ENCODE data around the gene PSME1.

The PSME1 gene

DNA sequence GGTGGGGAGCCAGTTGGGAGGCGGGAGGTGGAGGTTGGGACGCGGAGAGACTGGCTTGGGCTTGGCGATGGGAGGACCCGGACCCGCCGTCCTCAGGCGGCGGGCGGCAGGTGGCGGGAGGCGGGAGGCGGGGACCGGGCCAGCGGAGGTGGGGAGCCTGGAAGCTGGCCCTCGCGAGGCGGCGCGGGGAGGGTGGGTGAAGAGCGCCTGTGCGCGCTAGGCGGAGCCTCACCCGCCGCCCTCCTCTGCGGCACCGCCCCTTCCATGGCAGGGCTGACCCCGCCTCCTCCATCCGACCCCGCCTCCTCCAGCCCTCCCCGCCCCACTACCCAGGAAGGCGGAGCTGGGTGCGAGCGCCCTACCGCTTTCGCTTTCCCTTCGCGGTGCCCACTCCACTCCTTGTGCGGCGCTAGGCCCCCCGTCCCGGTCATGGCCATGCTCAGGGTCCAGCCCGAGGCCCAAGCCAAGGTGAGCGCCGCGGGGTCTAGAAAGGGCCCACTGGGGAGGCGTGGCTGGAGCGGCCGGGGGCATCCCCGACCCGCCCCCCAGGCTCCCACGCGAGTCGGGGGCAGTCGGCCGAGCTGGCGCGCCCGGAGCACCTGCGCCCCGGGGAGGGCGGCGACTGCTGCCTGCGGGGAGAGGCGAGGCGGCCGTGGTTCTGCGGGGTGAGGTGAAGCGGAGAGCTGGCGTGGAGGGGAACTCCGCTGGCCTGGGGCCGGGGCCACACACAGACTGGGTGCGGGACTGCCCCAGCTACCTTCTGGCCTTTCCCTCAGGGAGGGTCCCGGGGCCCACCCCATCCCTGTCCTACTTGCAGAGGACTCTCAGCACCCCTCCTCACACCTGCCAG is at the start of gene PSME1:
Gene PSME1, plus strand, starts transcription at position 361 of the 850 bp plus-strand sequence. Its CDS starts 69 bp downstream, at position 430.
- no peak for DNase-seq (ENCODE audit: low read depth)

DNA sequence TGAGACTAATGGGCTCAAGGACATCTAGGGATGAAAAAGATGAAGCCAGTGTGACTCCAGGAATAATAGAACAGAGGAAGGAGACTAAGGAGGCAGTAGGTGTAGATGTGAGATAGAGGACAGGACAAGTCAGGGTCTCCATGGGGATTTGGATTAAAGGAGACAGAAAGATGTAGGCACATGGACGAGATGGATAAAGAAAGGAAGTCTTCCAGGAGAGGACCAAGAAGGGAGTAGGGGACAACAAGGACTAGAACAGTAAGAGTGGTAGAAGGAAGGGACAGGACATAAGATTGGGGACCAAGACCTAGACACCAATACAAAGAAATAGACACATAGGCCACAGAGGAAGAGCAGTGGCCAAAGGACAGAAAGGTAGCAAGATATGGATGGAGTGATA is 49.0 kb upstream of the PSME1 start:
- no peak for DNase-seq (ENCODE audit: low read depth)

DNA sequence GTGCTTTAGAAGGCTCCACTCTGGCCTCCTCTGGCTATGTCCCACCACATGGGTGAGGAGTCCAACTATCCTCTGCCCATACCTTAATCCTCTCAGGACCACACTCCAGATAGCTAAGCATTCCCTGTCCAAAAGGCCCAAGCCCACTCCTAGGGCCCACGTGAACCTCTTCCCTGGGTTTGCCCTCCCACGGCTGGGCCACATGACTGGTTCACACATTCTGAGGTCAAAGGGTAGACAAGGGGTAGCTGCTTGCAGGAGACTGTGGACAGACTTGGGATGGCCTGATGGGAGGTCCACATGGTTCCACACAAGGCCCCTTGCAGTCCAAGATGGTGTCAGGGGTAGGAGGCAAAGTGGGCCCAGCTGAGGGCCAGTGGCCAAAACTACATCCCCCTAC is 47.9 kb upstream of the PSME1 start:
- no peak for DNase-seq (ENCODE audit: low read depth)

DNA sequence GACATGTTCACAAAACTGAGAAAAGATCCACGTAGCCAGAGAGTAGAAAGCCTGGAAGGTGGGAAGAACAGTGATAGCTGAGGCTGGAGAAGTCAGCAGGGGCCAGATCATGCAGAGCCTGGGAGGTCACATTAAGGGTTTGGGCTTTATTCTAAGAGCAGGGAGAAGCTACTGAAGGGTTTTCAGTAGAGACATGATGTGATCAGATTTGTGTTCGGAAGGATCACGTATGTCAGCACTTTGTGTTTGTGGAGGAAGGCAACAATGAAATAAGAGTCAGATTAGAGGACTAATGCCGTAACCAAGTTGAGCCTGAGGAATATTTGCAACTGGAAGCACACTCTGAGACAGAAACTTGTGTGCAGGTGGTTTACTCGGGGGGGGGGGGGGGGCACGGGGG is 46.1 kb upstream of the PSME1 start:
- DNase-seq (ENCODE audit: low read depth): no peak

DNA sequence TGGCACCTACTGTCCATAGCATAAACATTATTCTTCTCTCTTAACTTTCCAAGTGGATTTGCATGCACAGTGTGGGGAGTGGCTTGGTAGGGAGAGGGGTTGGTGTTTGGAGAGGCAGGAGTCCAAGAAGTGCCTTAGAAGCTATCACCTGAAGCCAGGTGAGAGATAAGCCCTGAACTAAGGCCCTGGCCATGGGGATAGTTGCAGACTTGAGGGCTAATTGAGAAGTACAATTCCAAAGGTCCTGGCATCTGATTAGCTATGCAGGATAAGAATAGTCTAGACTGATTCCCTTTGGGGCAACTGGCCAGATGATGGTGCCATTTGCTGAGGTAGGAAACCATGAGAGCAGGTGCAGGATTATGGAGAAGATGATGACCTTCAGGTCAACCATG is 43.9 kb upstream of the PSME1 start:
- DNase-seq (ENCODE audit: low read depth): no peak

DNA sequence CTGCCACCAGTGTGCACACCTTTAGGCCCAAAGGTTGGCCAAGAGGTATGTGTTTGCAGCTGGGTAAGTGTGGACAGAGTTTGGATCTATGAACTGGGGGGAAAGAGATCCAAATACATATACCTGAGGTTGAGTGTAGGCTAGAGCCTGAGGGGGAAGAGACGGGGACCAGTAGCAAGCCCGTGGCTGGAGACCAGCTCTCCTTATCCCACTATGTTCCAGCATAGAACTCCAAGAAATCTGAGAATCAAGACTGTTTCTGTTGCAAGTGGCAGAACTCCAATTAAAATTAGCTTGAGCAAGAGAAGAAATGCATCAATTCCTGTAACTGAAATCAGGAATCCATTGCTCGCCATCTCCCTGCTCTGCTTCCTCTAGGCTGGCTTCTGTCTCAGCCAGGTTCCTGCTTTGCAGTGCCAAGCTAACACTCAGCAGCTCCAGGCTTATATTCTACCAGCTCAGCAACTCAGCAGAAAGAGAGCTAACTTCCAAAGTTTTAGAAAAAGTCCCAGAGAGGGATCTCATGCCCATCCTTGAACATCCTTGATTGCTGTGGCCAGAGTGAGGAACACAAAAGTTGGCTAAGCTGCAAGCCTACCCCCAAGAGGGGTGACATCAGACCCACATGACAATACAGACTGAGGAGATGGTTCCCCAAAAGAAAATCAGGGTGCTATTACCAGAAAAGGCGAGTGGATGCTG is 43.3 kb upstream of the PSME1 start:
- DNase-seq (ENCODE audit: low read depth): no peak

DNA sequence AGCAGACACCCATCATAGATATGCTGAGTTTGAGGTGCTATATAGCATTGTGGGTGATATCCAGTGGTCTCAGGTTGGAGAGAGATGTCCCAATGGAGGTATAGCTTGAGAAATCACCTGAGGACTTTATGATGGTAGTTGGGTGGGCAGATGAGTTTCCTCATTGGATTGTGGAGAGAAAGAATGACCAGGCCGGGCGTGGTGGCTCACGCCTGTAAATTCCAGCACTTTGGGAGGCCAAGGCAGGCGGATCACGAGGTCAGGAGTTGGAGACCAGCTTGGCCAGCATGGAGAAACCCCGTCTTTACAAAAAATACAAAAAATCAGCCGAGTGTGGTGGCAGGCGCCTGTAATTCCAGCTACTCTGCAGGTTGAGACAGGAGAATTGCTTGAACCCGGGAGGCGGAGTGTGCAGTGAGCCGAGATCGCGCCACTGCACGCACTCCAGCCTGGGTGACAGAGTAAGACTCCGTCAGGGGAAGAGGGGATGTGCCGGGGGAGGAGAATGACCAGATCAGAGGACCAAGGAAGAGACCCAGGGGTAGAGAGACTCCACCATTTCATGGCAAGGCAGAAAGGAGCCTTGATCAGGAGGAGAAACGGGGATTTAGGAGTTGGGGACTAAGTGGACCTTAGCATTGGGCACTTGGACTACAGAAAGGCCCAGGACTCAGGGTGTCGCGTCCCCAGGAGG is 42.6 kb upstream of the PSME1 start:
- DNase-seq (ENCODE audit: low read depth): no peak

DNA sequence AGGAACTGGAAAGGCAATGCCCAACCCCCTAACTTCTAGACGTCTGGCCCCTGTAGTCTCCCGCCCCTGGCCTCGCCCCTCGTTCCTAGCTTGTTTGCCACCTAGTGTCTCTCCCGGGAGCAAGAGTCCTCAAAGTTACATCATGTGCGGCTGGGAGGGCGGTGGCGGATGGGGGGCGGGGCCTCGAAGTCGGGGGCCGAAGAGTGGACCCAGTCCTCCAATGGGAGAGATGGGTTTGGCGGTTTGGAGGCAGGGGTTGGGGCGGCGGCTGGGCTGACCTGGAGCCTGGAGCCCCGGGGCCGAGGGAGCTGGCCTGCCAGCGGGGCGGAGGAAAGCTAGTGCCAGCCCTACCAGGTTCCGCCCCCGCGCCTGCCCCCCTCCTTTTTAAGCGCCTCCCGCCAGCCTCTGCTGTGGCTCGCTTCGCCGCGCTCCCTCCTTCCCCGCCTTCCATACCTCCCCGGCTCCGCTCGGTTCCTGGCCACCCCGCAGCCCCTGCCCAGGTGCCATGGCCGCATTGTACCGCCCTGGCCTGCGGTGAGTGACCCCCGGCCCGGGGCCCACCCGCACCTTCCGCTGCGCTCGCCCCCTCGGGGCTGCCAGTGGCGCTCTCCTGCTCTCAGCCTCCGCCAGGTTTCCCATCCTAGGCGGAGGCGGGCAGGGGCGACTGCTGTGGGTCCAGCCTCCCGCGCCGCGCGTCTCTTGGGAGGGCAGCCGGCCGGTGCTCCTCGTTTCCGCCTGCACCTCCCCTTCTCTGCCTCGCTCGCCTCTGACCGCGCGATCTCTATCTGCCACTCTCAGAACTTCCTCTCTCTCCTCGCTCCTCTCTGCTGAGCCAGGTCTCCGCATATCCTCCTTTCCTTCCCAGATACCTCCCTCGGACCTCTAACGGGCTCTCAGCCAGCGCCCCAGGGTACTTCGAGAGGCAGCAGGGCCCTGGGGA is 41.8 kb upstream of the PSME1 start, which contains the start of gene PCK2:
Gene PCK2, plus strand, starts transcription at position 411 of the 940 bp plus-strand sequence. Its CDS starts 95 bp downstream, at position 506.
- DNase-seq (ENCODE audit: low read depth): no peak

DNA sequence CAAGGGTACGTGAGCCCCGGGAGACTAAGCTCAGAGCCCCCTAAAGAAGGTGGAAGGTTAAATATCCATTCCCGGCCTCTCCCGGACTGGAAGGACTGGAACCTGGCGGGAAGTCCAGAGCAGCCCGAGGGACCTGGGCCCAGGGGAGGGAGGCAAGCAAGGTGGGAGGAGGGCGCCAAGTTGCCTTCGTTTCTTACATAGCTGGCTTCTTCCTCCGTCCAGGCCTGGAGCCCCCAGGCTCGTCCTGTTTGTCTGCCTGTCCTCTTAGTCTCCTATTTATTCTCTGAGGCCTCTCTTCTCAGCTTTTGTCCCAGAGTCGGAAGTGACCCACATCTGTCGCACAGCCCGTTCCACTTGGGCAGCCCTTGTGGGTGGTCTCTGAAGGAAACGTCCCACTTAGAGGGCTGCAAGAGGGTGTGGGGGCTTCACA is 41.1 kb upstream of the PSME1 start:
- DNase-seq (ENCODE audit: low read depth): no peak

DNA sequence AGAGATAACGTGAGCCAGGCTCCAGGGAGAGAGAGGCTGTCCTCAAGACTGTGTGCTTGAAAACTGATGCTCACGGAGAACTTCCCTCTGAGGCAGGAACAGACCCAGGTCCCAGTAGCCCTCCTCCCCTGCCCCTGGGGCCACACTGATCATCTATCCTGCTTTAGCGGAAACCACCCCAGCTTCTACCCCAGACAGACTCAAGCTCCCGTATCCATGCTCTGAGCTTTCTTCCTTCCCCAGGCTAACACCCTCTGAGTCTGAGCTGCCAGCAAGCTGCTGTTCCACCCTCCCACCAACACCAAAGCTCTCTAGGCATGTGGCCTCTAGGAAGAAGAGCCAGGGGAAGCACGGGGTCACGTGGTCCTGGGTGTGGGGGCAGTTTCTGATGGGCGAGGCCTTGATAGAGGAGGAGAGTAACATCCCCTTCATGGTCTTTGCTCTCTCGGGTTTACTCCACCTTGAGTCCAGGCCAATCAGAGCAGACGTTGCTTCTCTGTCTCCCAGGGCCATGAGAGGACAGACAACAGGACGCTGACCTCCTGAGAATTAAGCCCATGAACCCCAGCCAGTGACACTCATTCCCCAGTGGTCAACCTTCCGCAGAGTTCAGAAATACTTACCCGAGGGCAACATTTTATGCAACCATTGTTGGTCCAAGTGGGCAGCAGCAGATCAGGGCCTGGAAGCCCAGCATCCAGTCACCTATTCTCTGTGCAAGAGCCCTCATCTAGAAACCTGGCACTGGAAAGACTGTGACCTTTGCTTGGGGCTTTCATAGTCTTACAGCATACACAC is 40.5 kb upstream of the PSME1 start:
- DNase-seq (ENCODE audit: low read depth): no peak

DNA sequence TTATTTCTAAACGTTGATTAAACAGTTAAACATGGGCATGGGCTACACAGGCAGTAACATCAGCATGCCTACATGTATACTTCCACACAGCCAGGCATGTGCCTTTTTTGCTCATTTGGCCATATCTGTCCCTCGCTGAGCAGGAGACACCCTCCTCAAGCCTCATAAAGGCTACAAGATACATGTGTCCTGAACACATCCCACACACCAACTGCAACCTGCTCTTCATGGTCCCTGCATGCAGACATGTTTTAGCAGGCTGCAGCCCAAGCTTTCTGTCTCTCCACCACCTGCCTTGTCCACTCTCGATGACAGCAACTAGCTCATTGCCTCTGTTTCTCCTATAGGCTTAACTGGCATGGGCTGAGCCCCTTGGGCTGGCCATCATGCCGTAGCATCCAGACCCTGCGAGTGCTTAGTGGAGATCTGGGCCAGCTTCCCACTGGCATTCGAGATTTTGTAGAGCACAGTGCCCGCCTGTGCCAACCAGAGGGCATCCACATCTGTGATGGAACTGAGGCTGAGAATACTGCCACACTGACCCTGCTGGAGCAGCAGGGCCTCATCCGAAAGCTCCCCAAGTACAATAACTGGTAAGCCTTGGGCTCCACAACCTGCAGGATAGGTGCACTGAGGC is 39.3 kb upstream of the PSME1 start:
- DNase-seq (ENCODE audit: low read depth): no peak

DNA sequence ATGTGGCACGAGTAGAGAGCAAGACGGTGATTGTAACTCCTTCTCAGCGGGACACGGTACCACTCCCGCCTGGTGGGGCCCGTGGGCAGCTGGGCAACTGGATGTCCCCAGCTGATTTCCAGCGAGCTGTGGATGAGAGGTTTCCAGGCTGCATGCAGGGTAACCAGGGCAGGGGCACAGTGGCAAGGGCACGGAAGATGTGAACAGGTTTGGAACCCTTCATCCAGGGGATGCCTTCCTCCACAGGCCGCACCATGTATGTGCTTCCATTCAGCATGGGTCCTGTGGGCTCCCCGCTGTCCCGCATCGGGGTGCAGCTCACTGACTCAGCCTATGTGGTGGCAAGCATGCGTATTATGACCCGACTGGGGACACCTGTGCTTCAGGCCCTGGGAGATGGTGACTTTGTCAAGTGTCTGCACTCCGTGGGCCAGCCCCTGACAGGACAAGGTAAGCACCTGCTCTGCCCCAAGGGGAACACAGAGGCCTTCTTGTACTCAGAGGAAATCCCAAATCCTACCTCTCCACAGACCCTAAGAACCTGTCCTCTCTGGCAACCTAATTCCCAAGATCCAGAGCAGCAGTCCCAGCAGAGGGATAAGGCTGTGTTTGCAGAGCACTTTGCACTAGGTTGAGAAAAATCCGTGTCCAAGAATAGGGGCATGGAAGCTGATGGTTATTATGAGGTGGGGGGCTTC is 37.6 kb upstream of the PSME1 start:
- DNase-seq (ENCODE audit: low read depth): no peak

DNA sequence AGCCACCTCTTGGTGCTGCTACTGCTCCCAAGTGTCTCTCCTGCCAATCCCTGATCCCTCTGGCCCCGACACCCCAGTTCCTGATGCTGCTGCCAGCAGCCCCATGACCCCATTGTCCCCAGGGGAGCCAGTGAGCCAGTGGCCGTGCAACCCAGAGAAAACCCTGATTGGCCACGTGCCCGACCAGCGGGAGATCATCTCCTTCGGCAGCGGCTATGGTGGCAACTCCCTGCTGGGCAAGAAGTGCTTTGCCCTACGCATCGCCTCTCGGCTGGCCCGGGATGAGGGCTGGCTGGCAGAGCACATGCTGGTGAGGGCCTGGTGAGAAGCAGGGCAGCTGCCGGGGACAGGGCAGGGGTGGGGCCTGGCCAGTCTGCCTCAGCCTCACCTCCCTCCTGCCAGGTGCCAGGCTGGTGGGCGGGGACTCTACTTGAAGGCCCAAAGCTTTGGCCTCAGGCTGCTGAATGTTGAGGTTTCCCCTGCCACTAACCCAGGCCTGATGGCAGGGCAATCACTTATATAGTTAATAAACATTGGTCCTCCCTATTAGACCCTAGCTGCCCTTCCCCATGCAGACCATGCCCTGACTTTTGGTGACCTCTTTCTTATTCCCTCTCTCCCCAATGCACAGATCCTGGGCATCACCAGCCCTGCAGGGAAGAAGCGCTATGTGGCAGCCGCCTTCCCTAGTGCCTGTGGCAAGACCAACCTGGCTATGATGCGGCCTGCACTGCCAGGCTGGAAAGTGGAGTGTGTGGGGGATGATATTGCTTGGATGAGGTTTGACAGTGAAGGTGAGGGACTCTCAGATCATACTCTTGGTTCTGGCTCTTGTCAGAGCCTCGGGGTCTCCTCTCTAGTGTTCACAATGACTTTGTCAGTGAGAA is 36.8 kb upstream of the PSME1 start:
- no peak for DNase-seq (ENCODE audit: low read depth)

DNA sequence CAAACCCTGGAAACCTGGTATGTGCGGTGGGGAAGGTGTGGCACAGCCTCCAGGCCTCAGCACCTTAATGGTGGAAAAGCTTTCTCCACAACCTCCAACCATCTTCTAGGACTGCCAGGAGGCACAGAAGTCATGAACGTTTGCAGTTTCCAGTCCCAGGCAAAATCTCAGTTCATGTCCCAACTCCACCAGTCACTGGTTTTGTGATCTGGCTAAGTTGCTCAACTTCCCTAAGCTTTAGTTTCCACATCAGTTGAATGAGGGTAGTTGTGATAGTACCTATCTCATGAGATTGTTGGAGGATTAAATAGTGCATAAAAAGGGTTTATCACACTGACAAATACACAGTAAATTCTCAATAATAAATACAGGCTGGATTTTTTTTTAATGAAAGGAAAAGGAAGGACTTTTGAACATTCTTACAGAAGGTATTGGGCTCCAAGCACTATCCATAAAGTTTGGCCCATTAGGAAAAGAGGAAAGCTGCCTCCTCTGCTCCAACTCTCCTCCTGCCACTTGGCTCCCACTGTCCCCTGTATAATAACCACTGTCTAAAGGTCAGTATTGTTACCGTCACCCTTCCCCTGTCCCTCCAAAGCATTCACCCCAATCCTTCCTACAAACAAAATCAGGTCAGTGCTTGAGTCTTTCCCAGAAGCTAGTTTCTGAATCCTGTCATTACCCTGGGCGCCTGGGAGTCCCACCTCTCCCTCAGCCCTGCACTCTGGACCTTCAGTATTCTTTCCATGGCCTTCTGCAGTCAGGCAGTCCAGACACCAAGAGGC is 35.6 kb upstream of the PSME1 start:
- no peak for DNase-seq (ENCODE audit: low read depth)

DNA sequence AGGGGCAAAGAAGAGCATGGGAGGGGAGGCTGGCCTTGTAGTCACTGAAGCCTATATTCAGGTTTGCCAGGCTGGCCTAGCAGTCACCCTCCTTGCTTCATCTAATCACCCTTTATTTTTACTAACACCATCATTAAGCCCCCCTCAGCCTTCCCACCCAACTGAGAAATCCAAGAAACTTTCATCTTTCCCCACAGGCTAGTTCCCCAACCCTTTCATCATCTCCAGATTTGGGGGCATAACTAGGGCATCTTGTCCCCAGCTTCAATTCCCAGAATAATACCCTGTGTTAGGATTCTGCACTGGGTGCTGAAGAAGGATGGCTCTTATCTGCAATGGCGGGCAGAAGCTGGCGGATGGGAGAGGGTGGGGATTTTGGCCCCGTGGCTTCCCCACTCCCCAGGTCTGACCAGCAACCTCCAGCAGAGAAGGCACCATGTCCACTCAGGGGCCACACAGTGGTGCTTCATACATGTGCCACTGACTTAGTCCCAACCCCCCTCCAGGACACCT is 35.0 kb upstream of the PSME1 start:
- no peak for DNase-seq (ENCODE audit: low read depth)

DNA sequence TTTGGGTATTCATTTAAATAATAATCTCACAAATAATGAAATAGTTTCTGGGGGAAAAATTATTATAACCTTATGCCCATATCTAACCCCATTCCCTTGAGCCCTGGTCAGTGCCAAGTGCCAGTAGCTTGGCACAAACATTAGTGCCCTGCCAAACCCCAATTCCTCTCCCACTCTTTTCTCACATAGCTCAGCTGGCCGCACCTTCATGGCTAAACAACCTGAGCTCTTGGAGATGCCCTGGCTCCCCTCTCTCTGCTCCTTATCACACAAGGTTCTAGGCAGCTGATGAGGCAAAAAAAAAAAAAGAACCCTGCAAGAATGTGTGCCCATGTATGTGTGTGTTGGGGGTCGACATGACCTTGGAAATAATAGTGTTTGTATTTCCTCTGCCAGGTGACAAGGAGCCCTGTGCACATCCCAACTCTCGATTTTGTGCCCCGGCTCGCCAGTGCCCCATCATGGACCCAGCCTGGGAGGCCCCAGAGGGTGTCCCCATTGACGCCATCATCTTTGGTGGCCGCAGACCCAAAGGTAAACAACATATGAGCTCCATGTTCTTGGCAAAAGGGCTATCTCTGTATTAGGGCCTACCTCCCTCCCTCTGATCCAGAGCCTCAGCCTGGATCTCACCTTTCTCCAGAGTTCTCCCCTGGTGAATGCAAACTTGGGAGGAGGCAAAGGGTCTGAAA is 33.5 kb upstream of the PSME1 start:
- no peak for DNase-seq (ENCODE audit: low read depth)

DNA sequence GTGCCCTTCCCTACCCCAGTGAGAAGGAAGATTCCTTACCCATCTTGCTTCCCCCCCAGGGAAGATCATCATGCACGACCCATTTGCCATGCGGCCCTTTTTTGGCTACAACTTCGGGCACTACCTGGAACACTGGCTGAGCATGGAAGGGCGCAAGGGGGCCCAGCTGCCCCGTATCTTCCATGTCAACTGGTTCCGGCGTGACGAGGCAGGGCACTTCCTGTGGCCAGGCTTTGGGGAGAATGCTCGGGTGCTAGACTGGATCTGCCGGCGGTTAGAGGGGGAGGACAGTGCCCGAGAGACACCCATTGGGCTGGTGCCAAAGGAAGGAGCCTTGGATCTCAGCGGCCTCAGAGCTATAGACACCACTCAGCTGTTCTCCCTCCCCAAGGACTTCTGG is 32.5 kb upstream of the PSME1 start:
- no peak for DNase-seq (ENCODE audit: low read depth)
